ENCODE results near the gene IPO11.

GRCh38 chr5:62645223-62645622 lies 232.7 kb downstream of the IPO11 start:
- TF ChIP-seq CTCF (IDR thresholded peaks at IDR 0.05; ENCODE audit: low read depth, low read length, missing input control), result no peak
- no peak for TF ChIP-seq ZBTB33 (IDR thresholded peaks at IDR 0.05)
- TF ChIP-seq YY1 (IDR thresholded peaks at IDR 0.05), result no peak
- TF ChIP-seq MAX (IDR thresholded peaks at IDR 0.05), result no peak
- no peak for TF ChIP-seq TAF1 (conservative IDR thresholded peaks at IDR 0.05)
- no peak for TF ChIP-seq FOXA1 (IDR thresholded peaks at IDR 0.05)
- TF ChIP-seq RAD21 (IDR thresholded peaks at IDR 0.05), result no peak

All from liver (tissue), 3 donors.